GM19397 (cell line): ENCODE data around the gene TTC28.

ENCODE experiments used
- ATAC-seq: cut with Tn5 transposase; IDR thresholded peaks from one replicate; pipeline ENCODE4 v1.9.1; 2021; ENCODE audit warnings: mild to moderate bottlenecking, moderate library complexity; ENCODE audit not compliant: unreplicated experiment

Gene TTC28

DNA sequence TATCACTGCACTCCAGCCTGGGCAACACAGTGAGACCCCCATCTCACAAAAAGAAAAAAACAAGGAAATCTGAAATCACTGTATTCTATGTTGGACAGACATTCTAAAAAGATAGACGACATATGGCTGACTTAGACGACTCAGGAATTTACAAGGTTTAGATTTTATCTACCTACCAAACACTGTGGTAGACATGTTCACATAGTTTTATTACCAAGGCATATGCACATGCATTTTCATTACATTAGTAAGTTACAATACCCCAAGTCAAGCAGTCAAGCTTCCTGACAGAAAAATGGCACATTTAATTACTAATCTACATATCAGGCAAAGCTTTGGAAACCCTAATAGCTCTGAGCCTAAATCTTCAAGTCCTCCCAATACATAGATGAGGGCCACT, 262.2 kb downstream of the TTC28 start:
- ATAC-seq: no peak

DNA sequence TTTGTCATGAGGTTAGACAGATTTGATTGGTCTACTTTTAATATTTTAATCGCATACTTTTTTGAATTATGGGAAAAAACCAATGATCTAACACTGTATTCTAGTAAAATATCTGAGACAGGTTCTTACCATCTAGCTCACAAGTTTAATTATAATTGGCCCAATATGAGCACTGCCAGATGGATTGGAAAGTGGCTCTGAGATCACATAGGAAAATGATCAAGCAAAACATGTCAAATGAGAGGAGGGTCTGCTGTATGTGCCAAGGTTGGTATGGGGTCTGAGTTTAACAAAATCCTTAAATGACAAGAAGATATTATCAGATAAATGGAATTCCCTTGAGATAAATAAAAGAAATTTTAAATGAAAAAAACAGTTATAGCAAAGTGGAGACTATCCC, 264.7 kb downstream of the TTC28 start:
- no peak for ATAC-seq

DNA sequence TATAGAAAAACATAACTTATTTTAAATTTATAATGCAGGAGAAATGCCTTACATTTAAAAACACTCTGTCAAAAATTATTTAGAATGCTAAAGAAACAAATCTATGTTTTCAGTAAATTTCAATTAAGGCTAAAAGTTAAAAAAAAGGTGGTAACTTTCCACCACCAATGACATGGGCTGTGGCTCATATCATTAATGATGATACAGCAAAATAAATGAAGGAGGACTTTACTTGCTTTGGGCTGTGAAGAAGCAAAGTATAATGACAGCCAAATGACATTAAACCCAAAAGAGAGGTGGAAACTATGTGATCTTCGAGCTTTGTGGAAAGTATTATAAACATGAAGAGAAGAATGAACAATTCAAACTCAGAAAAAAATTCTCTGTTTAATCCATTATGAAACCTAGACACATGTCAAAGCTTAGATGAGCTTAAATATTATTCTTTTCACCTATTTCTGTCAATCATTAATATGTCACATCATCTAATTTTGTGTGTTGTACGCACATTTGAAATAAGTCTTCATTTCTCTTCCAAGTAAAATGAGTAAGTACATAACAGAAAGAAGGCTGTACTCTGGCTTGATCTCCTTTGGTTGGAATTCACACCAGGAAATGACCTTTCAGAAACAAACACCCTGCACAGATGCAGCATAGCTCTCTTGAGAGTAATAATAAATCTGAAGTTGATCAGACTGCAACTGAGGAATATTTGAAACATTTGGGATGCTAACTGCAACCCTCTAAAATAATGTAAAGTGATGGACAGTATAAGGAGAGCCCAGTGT, 265.8 kb downstream of the TTC28 start:
- no peak for ATAC-seq

DNA sequence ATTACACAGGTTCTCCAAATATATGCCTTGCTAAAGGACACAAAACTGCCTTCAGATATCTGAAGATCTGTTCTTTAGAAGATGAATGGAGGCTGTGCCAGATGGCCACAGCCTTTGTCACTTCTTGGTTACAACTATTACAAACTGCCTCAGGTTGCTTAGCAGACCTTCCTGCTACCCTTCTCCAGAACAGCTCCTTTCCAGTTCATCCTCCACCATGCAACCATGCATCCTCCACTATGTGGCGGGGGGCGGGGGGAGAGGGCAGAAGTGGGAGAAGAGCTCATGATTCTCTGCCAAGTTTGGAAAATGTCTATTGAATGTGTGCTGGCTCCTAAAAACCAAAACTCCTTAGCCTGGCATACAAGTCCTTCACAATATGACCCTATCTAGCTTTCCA, 267.5 kb downstream of the TTC28 start:
- no peak for ATAC-seq

DNA sequence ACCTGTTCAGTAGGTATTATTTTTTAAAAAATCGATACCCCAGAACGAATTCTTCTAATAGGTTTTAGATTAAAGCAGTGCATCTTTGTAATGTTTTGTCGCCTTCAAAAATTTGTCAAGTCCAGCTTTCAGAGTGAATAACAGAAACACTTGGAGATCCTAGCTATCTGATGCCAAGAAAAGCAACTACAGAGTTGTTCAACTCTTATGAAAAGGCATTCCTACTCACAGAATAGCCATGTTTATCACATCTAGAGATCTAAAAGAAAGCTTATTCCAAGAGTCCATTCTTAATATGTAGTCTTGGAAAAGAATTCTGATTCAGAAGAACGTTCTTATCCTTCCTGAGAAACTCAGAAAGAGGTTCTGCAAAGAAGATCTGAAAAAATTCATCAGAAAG, 268.5 kb downstream of the TTC28 start:
- ATAC-seq: no peak

DNA sequence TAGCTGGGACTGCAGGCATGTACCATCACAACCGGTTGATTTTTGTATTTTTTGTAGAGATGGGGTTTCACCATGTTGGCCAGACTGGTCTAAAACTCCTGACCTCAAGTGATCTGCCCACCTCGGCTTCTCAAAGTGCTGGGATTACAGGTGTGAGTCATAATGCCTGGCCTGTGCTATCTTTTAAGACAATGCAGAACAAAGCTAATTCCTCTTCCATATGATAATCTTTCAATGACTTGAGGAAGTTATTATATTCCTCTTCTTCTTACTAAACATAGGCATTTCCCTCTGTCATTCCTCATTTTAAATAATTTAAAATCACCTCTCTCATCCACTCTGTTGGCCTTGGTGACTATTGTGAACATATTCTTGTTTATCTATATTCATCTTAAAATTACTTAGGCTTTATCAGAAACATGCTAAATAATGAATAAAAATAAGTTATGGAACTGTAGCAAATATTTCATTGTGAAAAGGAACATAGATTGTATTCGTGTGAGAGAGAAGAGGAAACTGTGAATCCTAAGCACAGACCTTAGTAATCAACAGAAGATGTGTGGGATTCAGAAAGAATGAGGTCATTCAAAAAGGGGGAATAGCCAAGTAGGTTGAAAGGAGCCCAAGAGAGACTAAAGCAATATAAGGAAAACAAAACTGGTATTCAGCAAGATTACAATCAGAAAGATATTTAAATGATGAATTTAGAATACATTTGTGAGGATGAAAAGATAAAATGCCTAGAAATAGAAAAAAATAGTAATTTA, 269.4 kb downstream of the TTC28 start:
- ATAC-seq: no peak

DNA sequence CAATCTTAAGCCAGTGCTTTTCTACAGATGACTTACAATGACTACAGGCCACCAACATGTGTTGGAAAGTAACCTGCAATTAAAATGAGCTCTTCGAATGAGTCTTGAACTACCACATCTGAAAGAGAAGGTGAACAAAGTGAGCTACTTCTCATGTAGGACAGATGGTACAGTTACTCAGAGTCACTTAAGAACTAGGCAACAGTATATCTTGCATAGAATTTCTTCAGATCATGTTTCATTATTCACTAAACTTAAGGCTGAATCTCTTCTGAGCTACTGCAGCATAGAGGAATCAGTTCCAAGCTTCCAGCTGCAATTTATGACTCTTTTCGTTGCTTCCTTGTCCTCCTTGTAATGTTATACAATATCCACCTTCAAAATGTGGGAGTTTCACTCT, 270.9 kb downstream of the TTC28 start:
- ATAC-seq: no peak

DNA sequence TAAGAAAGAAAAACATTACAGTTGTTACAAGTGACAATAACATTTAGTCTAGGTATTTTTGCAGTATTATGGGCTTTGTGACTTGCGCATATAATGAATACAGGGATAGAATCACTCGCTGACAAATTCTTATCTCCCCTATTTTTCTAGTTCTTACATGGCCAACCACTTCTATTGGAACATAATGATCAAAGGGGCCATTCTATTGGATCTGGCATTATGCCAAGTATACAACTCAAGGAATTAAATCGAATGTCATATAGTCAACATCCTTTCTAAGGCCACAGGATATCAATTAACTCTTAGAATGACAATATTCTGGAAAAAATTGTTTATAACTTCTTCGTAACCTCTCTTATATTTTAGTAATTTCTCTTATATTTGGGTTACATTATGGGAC, 272.0 kb downstream of the TTC28 start:
- ATAC-seq: no peak

DNA sequence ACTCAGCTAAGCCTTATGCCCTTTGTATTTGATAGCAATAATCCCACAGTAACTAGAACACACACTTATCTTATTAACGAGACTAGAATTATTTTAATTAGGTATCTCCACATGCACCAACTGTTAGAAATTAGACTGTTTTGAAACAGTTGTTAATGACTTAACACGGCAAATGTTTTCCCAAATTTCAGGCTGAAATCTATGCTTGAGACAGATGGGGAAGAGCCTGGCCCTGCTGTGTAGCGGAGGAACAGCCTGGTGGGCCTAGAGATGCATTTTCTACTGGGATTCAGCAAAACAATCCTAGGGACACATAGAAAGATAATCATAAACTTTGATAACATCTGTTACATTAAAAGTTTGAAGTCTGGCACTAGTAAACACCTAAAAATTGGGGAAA, 273.4 kb downstream of the TTC28 start:
- ATAC-seq: no peak

DNA sequence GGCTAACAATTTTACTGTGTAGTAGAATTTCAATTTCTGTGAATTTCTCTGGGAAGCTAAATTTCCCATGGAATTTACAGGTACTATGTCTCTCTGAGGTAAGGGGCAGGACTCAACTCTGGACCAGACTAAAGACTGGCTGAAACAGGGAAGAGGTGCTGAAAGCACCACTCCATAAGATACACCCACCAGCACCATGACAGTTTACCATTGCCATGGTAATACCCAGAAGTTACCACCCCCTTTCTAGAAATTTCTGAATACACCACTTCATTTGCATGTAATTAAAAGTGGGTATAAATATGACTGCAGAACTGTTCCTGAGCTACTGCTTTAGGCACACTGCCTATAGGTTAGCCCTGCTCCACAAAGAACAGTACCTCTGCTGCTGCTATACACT, 274.1 kb downstream of the TTC28 start:
- ATAC-seq: no peak

DNA sequence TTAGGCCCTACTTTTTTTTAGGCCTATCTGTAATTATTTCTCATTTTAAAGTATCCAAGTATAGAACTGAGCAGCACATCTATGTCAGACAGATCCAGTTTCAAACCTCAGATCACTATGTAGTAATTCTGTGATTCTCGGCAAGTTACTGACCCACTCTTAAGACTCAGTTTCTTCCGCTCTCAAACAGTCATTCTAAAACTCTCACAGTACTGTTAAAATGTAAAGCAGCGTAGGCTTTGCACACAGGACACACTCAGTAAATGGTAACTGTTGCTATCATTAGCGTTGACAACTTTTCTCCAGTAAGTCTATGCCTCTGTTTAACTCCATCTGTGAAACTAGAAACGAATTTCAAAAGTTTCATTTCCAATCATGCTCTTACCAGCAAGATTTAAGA, 277.1 kb downstream of the TTC28 start:
- no peak for ATAC-seq

DNA sequence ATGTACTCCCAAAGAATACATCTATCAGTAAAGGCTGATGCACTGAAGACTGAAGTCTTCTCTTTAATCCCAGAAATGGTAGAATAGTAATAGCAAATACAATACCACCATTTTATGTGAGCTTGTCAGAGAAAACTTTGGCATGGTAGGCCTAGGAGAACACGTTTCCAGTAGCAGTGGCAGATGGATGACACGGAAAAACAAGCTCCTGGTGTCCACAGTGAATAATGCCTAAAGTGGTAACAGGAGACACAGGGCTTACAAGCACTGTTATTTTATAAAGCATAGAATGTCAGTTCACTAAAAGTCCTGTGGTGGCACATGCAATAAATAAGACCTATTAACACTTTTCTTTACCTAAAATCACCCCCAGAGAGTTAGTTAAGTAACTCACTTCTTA, 277.6 kb downstream of the TTC28 start:
- no peak for ATAC-seq

DNA sequence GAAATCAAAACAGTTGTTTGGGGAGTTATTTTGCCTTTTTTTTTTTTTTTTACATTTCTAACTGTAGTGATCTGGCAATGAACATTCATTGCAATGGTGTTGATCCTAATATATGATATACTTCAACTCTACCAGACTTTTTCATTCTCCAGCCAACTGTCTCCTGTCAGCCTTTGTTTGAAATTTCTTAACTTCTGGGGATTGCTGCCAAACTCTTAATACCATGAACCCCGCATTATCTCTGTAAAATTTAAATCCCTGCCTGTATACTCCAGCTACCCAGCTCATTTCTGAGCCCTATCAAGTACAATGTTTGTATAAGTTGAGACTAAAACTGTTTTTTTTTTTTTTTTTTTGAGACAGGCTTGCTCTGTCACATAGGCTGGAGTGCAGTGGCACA, 280.7 kb downstream of the TTC28 start:
- no peak for ATAC-seq

DNA sequence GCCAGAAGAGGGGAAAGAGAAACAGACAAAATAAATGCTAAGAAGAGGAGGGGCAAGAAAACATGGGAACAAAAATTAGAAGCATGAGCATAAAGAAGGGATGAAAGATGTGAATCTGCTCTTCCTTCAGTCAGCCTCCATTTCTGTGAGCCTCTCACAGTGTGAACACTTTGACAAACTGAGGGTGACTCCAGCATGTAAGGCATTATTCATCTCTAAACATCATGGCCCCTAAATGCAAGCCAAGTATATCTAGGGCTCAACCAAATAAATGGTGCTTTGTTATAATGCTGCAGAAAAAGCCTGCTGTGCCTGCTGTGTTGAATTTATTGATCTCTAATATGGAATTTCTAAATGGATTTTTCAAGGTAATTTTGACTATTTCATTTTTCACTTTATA, 281.3 kb downstream of the TTC28 start:
- no peak for ATAC-seq

DNA sequence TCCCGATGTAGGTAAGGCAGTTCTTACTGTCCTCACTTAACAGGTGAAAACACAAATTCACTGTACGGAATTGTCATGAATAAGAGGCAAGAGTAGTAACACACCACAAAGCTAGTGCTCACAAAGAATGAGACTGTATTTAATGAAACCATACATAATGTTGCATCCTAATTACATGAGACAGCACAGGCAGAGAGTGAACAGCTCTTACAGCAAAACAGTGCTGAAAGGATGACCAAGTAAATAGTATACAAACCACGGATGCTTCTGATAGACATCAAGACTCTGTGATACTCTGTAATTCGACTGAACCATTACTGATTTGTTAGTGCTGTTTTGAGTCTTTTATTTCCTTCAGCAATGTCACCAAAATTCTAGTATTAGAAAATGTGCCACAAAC, 282.3 kb downstream of the TTC28 start:
- no peak for ATAC-seq

DNA sequence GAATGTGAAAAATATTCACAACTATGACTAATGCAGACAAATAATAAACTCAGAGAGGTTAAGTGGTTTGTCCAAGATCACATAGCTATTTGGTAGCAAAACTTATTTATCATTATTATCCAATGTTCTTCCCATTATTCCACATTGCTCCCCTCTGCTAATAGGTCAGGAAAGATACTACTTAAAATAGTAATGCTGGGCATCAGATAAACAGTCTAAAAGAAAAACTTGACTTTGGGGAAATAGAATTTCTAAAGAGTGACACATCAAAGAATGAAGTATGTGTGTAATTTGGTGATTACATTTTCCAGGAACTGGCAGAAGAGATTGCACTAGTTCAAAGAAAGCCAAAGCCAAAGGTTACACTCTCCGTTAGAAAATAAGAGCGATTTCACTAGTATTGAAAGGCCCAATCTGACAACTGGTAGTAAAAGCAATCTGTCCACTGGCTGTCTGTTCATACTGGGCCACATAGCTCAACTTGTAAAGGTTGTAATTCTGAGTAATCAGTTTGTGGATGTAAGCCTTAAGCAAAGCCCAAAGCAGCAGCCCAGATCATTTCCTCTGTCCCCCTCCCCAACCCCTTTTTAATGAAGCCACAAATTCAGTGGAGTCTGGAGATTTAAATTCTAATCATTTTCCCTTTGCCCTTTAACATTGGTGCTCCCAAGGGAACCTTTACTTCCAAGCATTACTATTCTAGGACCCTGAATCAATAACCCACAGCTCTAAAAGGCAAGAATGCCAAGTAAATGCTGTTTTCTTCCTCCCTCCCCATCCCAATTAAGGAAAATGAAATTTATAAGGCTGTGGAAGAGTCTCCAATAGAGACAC, 283.5 kb downstream of the TTC28 start:
- no peak for ATAC-seq

DNA sequence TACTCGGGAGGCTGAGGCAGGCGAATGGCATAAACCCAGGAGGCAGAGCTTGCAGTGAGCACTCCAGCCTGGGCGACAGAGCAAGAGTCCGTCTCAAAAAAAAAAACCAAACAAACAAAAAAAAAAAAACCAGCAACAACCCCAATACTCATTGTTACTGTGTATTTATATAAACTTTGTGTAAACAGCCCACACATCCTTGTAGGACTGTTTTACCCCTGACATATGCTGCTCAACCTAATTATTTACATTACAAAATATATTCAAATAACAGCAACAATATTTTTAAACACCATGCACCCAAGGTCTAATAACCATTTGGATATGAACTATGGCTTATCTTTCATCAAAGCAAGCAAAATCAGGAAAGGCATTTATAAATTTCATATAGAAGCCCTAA, 284.1 kb downstream of the TTC28 start:
- ATAC-seq: no peak

DNA sequence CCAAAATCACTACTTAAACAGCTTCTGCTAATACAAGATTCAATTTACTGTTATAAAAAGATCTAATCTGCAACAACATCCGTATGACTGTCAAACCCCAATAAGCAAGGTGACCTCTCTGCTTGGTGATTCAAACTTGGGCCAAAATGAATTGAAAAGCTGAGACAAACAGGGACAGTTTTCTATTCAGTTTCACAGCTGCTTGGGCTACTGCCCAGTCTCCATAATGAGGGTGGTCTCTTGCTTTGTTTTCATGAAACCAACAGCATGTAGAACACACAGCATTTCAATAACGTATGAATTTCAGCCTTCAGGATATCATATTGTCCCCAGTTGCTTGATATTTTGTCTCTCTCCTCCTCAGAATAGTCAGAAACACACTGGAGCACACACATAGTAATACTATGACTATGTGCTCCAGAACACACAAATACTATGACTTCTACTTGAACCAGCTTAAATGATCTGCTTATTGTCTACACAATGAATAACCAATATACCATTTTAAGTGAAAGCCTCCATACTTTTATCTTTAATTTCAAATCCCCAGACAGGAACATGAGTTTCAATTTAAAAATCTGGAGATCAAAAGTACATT, 285.0 kb downstream of the TTC28 start:
- ATAC-seq: no peak

DNA sequence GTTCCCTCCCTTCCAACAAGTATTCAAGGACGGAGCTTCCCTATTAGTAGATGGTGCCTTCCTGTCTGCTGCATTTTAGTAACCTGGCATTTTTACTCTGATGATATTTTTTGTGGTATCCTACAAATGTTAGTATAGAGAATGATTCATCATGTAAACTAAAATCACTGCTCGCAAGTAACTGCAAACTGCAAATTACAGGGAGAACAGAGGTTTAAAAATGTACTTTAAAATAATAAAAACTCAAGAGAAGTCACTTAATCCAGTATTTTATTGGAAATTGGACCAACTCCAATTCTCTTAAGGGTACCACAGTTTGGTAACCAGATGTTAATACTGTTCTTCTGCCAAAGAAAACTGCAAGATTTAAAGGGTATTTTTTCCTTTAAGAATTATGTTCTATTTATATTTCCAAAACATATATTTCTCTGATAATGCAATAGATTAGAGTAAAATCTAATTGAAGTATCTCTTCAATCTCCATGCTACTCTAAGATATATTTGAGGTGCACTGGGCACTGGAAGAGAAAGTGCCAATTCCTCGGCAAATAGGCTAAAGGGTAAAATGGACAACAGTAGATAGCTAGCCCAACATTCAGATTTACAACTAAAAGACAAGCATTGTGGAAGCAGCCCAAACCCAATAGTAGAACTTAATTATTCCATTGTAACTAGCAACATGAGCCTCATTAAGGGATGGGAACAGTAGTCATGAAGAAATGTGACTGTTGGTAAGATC, 298.0 kb downstream of the TTC28 start:
- no peak for ATAC-seq

DNA sequence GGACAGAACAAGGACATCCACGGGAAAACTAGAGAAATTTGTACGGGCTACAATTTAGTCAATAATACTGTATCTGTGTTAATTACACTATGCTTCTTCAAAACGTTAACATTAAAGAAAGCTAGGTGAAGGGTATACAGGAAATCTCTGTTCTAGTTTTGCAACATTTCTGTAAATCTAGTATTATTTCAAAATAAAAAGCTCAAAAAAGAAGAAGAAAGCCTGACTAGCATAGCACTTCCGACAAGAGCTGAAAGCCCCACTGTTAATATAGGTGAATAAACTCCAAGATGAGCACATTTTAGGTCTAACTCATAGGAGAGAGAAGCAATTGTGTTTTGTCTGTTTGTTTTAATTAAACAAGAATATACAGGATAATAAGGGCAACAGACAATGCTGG, 299.7 kb downstream of the TTC28 start:
- ATAC-seq: no peak
